Epidermal melanocyte (primary cell): Measurements from ENCODE around the gene DNER.
"Not testable (repeated sequence)": the region's sequence is repeated elsewhere in the genome, so short reads cannot be mapped to it uniquely, and the experiment has no call there.

Source experiments
- DNase-seq: peaks from one replicate; pipeline ENCODE4 v3.0.0; 2011; ENCODE audit warnings: low spot score; ENCODE audit not compliant: insufficient read length

DNER gene, protein sequence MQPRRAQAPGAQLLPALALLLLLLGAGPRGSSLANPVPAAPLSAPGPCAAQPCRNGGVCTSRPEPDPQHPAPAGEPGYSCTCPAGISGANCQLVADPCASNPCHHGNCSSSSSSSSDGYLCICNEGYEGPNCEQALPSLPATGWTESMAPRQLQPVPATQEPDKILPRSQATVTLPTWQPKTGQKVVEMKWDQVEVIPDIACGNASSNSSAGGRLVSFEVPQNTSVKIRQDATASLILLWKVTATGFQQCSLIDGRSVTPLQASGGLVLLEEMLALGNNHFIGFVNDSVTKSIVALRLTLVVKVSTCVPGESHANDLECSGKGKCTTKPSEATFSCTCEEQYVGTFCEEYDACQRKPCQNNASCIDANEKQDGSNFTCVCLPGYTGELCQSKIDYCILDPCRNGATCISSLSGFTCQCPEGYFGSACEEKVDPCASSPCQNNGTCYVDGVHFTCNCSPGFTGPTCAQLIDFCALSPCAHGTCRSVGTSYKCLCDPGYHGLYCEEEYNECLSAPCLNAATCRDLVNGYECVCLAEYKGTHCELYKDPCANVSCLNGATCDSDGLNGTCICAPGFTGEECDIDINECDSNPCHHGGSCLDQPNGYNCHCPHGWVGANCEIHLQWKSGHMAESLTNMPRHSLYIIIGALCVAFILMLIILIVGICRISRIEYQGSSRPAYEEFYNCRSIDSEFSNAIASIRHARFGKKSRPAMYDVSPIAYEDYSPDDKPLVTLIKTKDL

DNA sequence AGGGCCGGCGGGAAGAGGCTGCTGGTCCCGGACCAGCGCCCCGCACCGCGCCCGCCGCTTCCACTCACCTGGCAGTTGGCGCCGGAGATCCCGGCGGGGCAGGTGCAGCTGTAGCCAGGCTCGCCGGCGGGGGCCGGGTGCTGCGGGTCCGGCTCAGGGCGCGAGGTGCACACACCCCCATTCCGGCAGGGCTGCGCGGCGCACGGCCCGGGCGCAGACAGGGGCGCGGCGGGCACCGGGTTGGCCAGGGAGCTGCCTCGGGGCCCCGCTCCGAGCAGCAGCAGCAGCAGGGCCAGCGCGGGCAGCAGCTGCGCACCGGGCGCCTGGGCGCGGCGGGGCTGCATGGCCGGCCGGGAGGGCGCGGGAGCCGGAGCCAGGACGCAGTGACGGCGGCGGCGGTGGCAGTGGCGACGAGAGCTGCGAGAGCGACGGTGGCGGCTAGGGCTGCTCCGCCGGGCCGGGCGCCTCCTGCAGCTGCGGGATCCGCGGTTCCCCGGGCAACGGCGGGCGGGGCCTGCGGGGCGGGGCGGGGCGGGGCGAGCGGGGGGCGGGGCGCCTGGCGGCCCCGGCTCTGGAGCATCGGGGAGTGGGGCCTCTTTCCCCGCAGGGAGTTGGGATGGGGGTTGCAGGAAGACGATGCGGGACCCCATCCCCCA lies at the start of gene DNER:
Gene DNER (minus strand): TSS at position 476 of the 656 bp plus-strand sequence. CDS start 132 bp downstream, at position 344.
- no peak for DNase-seq

DNA sequence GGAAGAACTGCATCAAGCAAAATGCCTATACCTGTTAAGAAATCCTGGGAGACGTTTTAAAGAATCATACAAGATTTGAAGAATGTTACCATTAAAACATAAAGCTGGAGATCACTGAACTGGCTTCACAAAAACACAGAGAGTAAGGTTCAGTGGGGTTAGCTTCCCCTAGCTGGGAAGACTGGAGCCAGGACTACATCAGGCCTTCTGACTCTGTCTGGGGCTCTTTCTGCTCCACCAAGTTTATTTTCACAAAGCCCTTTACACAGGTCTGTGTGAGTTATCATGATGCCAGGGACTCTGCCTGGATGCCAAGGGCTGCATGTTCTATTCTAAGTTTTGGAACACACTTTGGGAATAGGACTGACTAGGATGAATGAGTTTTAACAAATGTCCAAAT lies 47.3 kb upstream of the DNER start:
- no peak for DNase-seq

DNA sequence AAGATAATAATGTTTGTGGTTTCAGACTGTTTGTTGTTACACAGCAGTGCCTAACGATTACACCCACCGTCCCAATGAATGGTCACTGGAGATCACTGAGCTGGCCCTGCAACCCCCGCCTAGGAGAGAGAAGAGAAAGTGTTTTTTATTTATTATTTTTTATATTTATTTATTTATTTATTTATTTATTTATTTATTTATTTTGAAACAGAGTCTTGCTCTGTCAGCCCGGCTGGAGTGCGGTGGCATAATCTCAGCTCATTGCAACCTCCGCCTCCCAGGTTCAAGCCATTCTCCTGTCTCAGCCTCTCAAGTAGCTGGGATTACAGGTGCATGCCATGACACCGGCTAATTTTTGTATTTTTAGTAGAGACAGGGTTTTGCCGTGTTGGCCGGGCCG lies 43.1 kb upstream of the DNER start:
- not testable (repeated sequence) for DNase-seq

DNA sequence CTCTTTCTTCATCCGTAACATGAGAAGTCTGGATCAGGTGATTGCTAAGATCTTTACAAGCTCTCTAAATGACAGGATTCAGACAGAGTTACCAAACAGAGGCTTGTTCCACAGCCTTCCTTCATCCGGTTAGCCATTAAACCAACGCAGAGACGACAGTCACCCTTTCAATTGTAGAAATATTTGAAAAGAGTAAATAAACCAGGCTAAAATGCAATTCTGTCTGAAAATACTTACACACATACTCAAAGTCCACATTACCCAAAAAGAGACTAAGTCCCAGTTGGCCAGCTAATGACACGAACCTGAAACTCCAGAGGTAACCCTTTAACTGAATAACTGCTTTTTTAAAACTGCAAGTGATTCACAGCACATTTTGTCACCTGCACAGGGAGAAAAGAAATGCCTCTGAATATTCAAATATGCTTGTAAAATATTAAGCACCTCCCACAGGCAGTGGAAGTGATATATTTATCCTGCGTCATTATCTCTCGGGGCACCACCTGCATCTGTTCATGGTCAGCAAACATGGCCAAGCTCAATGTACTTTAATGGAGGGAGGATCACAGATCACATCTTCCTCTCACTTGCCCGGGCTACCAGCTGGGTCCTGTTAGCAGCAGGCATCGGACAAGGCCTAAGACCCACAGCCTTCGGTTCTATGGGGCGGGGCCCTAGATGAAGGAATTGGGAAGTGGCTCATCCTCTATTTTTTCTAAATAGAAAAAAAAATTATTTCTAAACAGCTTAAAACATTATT lies 38.8 kb upstream of the DNER start:
- no peak for DNase-seq

DNA sequence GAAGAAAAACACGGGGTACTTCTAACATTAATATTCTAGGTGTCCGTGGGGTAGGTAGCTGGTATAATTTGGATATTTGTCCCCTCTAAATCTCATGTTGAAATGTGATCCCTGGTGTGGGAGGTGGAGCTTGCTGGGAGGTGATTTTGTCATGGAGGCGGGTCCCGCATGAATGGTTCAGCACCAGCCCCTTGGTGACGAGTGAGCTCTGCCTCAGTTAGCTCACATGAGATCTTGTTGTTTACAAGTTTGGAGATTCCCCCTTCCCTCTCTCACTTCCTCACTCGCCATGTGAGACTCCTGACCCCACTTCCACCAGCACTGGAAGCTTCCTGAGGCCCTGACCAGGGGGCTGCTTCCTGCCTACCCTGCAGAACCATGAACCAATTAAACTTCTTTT lies 35.4 kb upstream of the DNER start:
- DNase-seq, result no peak

DNA sequence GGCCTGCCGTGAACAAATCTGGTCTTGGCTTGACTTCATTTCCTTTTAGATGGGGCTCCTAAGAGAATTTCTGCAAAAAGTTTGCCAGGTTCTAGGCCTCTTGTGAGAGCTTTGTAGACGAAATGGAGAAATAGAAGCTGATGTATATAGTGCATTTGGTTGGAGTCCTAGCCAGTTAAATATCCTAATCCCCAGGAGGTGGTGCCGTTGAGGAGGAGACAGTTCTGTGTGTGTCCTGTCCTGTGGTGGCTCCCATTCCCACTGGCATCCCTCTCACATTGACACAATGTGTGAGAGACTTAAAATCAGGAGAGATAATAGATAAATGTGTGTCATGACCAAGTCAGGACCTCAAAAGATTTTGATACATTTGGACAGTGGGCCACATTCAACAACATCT lies 34.6 kb upstream of the DNER start:
- DNase-seq, result no peak

DNA sequence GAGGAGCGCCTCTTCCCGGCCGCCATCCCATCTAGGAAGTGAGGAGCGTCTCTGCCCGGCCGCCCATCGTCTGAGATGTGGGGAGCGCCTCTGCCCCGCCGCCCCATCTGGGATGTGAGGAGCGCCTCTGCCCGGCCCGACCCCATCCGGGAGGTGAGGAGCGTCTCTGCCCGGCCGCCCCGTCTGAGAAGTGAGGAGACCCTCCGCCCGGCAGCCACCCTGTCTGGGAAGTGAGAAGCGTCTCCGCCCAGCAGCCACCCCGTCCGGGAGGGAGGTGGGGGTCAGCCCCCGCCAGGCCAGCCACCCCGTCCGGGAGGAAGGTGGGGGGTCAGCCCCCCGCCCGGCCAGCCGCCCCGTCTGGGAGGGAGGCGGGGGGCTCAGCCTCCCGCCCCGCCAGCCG lies 28.3 kb upstream of the DNER start:
- not testable (repeated sequence) for DNase-seq

DNA sequence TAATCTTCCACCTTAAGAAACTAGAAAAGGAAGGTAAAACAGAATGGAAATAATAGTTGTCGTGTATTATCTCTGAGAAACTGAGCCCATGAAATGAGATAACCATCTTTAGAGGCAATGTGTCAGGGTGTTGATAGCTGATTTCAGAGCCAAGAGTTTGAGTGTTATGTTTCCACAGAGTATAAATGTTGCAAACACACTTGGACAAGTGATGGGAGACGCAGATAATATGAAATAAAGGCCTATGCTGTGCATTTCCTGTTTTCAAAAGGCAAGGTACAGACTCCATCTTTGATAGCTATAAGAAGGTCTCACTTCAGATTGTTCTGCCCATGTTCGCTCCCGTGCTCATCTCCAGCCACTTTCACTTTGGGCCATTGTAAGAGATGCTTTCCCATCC lies 25.9 kb upstream of the DNER start:
- DNase-seq, result no peak

DNA sequence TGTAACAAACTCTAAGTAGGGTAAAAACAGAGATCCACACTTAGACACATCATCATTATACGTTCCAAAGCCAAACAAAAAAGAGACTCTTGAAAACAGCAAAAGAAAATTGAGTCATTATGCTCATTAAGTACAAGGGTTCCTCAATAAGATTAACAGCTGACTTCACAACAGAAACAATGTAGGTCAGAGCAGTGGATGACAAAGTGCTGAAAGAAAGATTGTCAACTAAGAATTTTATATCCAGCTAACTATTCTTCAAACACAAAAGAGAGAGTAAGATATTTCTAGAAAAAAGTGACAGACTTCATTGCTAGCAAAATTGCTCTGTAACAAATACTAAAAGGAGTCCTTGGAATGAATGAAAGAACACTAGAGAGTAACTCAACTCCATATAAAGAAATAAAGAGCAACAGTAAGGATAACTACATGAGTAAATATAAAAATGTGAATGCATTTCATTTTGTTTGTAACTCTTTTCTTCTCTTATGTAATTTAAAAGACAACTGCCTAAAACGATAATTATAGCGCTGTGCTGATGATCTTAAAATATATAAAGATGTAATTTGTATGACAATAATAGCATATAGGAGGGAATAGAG lies 23.8 kb upstream of the DNER start:
- DNase-seq, result no peak

DNA sequence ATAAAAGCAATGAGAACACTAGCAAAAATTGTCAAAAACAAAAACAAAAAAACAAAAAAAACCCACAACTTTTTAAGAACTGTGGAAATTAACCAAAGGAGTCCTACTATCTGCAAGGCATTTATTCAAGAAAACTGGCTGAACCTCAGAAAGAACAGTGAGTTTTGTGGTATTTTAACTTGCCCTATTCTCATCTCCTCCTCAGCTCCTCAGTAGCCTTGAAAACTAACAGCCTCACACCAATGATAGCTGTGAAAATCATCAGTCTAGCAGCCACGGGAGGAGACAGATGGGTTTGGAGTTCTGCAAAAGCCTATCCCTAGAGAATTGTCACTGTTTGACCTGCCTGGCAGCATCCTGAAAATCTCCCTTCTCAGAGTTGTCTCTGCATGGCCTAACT lies 20.1 kb upstream of the DNER start:
- DNase-seq, result no peak

DNA sequence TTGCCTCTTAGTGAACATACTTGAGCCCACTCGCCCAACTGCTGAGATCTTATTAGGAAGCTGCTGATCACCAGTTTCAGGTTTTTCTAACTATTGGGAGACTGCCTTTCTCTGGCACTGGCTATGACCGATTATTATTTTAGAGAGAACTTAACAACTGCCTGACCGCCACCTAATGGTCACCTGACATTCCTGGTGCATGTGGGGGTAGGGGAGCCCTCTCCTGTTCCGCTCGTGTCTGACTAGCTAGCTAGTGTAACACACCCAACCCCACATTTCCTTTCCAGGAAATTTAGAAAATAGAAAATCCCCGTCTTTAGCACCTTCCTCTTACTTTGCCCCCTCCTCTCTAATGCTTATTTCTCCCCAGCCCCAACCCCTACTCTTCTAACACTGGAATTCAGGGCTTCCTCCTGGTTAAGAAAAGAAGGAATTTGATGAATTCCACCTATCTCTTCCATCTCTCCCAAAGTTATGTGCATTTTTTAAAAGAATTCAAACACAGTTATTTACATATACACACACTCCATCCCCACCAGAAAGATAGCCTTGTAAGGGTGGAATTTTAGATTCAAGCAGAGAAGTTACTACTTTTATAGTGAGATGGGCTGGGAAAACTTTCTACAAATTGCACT lies 19.4 kb upstream of the DNER start:
- no peak for DNase-seq

DNA sequence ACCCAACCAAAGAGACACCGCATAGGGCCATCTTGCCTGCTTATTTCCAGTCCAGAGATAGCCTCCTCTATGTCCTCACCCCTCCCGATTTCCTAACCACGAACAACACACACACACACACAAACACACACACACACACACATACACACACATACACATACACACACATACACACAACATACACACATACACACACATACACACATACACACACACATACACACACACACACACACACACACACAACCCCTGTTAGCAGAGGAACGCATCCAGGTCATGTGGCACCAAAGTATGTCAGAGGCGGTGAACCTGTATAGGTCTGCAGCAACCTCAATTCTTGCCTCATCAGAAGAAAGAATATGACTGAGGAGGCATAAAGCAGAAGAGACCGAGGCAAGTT lies 18.5 kb upstream of the DNER start:
- DNase-seq, result no peak

DNA sequence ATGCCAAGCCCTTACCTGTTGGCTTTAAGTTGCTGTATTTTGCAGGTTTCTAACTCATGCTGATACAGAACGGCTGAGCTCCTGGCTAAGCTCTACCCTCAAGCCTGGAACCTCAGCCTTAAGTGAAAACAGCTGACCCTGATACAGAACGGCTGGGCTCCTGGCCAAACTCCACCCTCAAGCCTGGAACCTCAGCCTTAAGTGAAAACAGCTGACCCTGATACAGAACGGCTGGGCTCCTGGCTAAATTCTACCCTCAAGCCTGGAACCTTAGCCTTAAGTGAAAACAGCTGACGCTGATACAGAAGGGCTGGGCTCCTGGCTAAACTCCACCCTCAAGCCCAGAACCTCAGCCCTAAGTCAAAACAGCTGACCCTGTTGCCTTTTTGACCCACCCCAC lies 17.6 kb upstream of the DNER start:
- DNase-seq, result no peak

DNA sequence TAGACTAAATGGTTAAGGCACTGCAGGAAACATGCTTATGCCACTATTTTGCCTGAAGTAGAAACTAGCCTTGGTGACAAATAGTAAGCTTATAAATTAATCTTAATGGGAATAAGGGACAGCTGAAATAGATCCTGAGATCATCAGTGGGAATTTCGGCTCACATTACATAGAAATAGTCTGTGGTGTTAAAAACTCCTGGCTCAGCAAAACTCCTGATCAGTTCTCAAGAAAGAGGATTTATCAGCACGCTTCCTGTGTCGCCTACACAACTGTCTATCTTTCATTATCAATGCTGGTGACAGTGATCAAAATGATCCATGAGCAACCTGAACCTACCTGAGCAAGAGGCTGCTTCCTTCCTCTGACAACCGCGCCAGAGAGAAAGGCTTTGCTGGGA lies 17.0 kb upstream of the DNER start:
- DNase-seq, result no peak

DNA sequence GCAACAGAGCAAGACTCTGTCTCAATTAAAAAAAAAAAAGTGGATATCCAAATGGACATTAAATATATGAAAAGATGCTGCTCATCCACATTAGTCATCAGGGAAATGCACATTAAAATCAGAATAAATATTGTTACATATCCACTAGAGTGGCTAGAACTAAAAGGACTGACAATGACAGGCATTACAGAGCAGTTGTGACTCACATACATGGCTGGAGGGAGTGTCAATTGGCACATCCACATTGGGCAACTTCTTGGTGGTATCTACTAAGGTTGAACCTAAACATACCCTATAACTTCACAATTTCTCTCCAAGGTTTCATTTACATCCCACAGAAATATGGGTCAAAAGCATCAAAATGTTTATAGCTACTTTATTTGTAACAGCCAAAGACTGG lies 14.0 kb upstream of the DNER start:
- no peak for DNase-seq

DNA sequence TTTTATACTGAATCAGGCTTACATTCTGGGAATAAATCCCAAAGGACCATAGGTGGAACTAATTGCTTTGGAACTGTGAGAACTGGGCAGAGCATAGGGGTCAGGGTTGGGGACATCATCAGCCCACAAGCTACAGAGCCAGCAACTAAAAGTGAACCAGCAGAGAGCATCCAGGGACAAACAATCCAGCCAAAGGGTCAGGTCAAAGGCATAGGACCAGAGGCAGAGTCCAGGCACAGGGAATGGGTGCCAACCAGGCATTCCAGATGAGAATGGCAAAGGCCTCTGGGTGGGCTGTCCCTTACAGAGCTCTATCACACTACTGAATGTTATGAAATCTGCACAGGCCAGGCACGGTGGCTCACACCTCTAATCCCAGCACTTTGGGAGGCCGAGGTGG lies 12.3 kb upstream of the DNER start:
- no peak for DNase-seq

DNA sequence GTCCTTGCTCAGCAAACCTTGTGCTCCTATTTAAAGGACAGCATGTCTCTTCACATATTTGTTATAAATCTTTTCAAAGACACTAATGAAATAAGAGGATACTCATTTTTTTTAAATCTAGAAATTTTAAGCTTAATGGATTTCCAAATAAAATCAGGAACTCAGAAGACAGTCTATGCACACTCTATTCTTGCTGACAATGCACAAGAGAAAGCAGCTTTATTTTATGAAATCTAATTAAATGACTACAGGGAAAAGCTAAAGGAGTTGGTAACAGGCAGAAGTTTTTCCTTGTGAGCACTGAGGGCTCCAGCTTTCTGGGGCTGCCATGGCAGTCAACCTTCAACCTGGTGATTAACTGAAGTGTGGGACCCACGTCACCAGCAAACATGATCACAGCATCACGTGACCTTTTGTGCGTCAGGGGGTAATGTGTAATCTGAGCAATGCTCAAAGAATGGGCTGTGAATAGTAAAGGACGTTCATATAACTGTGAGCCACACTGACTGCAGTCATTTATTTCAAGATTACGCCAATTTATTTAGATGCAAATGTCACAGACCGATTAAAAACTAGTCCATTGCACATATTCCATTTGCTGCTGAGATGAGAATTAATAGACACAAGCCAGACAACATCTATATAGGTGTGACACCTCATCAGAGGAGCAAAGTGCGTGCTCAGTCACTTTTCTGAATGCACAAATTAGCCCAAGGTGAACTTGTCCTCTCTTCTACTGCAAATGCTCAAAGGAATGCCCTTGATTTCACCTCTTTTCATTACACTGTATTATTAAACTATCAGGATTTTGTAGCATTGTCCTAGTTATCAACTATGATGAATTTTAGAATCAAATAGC lies 11.6 kb upstream of the DNER start:
- no peak for DNase-seq

DNA sequence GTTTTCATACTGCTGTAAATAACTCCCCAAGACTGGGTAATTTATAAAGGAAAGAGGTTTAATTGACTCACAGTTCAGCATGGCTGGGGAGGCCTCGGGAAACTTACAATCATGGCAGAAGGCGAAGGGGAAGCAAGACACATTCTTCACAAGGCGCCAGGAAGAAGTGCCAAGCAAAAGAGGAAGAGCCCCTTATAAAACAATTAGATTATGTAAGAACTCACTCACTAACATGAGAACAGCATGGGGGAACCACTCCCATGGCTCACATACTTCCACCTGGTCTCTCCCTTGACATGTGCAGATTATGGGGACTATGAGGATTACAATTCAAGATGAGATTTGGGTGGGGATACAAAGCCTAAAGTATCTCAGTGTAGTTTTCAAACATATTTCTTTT lies 8.8 kb upstream of the DNER start:
- DNase-seq, result not testable (repeated sequence)

DNA sequence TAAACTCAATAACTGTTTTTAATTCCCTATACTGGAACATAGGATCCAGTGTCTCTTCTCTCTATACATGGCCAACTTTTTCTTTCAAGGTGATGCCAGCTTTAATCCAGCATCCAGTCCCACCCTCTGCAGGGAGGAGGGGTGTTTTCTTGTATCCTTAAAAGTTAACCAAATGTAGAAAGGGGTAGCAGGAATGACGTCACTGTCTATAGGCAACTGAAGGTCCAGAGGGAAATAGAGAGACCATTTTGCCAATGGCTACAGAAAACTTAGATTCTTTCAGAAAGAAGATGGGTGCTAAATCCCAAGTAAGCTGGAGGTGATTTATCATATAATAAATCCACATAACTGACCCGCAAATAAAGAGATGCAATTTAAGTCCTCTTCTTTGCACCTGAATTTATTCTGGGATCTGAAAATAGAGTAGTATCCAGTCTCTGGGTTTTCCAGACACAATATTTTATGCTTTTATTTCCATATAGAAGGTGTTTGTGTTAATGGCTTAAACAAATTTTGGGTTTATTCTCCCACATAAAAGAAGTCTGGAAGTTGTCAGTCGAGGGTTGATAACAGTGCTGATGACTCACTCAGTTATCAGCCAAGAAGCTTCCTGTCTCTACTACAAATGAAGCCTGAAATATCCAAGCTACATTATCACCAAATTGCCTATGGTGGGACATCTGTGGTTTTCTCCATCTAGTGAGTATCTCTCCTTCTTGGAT lies 5.7 kb upstream of the DNER start:
- DNase-seq, result no peak
